CD14-positive monocyte (primary cell): Measurements from ENCODE around the gene GP1BA. TPM values are rescaled to one million over a fixed set of nuclear protein-coding genes. Genes with fewer than 3 reads are reported as not detected.

ENCODE experiments used
- DNase-seq, 3 donors: peaks; one replicate each; pipeline ENCODE4 v3.0.0-alpha.2; 2011 to 2022
- H2AFZ ChIP-seq: 2 replicates; pipeline ENCODE4 v1.6.0; 2012; ENCODE audit warnings: mild to moderate bottlenecking, low read depth, low read length, inconsistent platforms; ENCODE audit not compliant: insufficient read depth, poor library complexity, severe bottlenecking
- H3K27ac ChIP-seq, 2 donors: 1 replicate in 1 of 2; 2 replicates in 1 of 2; pipeline ENCODE4 v1.5.1; 2012 to 2013; ENCODE audit warnings: low read length in 2 of 2, control low read depth in 1 of 2, inconsistent platforms in 1 of 2, low read depth in 1 of 2, mild to moderate bottlenecking in 1 of 2
- H3K27me3 ChIP-seq, 2 donors: one replicate each; pipeline versions ENCODE4 v1.6.0 to v1.6.1; 2011 to 2013; ENCODE audit warnings: low read length in 2 of 2; ENCODE audit not compliant: control insufficient read depth in 2 of 2, insufficient read depth in 2 of 2
- H3K36me3 ChIP-seq, 2 donors: replicated peaks in 1 of 2; 1 replicate in 1 of 2; 2 replicates in 1 of 2; pipeline versions ENCODE4 v1.5.1 to v1.6.1; 2012 to 2013; ENCODE audit warnings: low read length in 2 of 2, control low read depth in 1 of 2, inconsistent platforms in 1 of 2, mild to moderate bottlenecking in 1 of 2; ENCODE audit not compliant: insufficient read depth in 2 of 2, control insufficient read depth in 1 of 2
- H3K4me1 ChIP-seq, 2 donors: 1 replicate in 1 of 2; 2 replicates in 1 of 2; pipeline versions ENCODE4 v1.5.1 to v1.6.1; 2012 to 2013; ENCODE audit warnings: low read length in 2 of 2, control low read depth in 1 of 2, inconsistent platforms in 1 of 2, mild to moderate bottlenecking in 1 of 2, moderate library complexity in 1 of 2; ENCODE audit not compliant: insufficient read depth in 2 of 2, control insufficient read depth in 1 of 2
- H3K4me2 ChIP-seq: replicated peaks from 2 replicates; pipeline ENCODE3; 2012; ENCODE audit warnings: low read length, moderate library complexity, mild to moderate bottlenecking; ENCODE audit not compliant: poor library complexity, severe bottlenecking; ENCODE audit errors: extremely low read depth
- H3K4me3 ChIP-seq, 3 experiments: fragments of 200-600 bp in 1 of 3; sonication (generic) in 1 of 3; replicated peaks in 1 of 3; 1 replicate in 2 of 3; 2 replicates in 1 of 3; pipeline ENCODE4 v1.5.1; 2011 to 2013; ENCODE audit warnings: low read length in 3 of 3, mild to moderate bottlenecking in 3 of 3, control low read depth in 2 of 3, low read depth in 2 of 3, inconsistent platforms in 1 of 3, moderate library complexity in 1 of 3
- H3K79me2 ChIP-seq: 2 replicates; pipeline ENCODE4 v1.6.0; 2012; ENCODE audit warnings: mild to moderate bottlenecking, control low read depth, inconsistent platforms, low read length, moderate library complexity; ENCODE audit not compliant: insufficient read depth
- H3K9ac ChIP-seq: 2 replicates; pipeline ENCODE4 v1.6.0; 2017; ENCODE audit warnings: low read length, mild to moderate bottlenecking; ENCODE audit not compliant: insufficient read depth, poor library complexity, severe bottlenecking
- H3K9me3 ChIP-seq, 2 donors: replicated peaks in 1 of 2; 1 replicate in 1 of 2; 2 replicates in 1 of 2; pipeline versions ENCODE4 v1.5.1 to v1.6.1; 2012 to 2013; ENCODE audit warnings: low read length in 2 of 2, control low read depth in 1 of 2; ENCODE audit not compliant: control insufficient read depth in 1 of 2, insufficient read depth in 1 of 2
- H4K20me1 ChIP-seq: 2 replicates; pipeline ENCODE4 v1.6.0; 2012; ENCODE audit warnings: mild to moderate bottlenecking, low read length, control low read depth, moderate library complexity; ENCODE audit not compliant: insufficient read depth
- H3K27ac Mint-ChIP-seq, 7 donors: one replicate each; pipeline ENCODE4 v1.8.0; 2020; ENCODE audit warnings: mild to moderate bottlenecking in 7 of 7, mixed read lengths in 7 of 7, moderate library complexity in 6 of 7, inconsistent platforms in 2 of 7
- H3K27me3 Mint-ChIP-seq, 3 donors: one replicate each; pipeline ENCODE4 v1.8.0; 2021 to 2022; ENCODE audit warnings: low read depth in 3 of 3, mild to moderate bottlenecking in 3 of 3, mixed read lengths in 3 of 3, moderate library complexity in 3 of 3, inconsistent platforms in 1 of 3
- H3K36me3 Mint-ChIP-seq, 2 donors: one replicate each; pipeline ENCODE4 v1.8.0; 2020; ENCODE audit warnings: mixed read lengths in 2 of 2, inconsistent platforms in 1 of 2, mild to moderate bottlenecking in 1 of 2
- H3K4me1 Mint-ChIP-seq: one replicate; pipeline ENCODE4 v1.8.0; 2020; ENCODE audit warnings: mild to moderate bottlenecking, mixed read lengths
- H3K4me3 Mint-ChIP-seq, 2 donors: one replicate each; pipeline ENCODE4 v1.8.0; 2020; ENCODE audit warnings: mild to moderate bottlenecking in 2 of 2, mixed read lengths in 2 of 2, moderate library complexity in 1 of 2
- H3K9me3 Mint-ChIP-seq, 7 donors: one replicate each; pipeline ENCODE4 v1.8.0; 2020 to 2022; ENCODE audit warnings: mixed read lengths in 7 of 7, mild to moderate bottlenecking in 6 of 7, moderate library complexity in 6 of 7, inconsistent platforms in 2 of 7
- WGBS: methylation state at CpG from one replicate; pipeline ENCODE4 v1.1.5; 2013; ENCODE audit warnings: missing lambda C conversion rate; ENCODE audit not compliant: insufficient coverage; 5-methylcytosine and 5-hydroxymethylcytosine counted together
- intact Hi-C, 2 donors: fragments of 100-400 bp; cut with micrococcal nuclease; formaldehyde crosslinking; loops; one replicate each; pipeline versions ENCODE4 v1.15.0 to v1.15.1; 2023
- polyA plus RNA-seq, 3 donors: library from polyadenylated mRNA; depleted of rRNA in 1 of 3; unstranded in 2 of 3; stranded (reverse) in 1 of 3; fragments of 300-500 nt in 2 of 3; fragments of >200 nt in 1 of 3; fragmentation: Illumina TruSeq in 2 of 3; gene quantifications; 1 replicate in 2 of 3; 2 replicates in 1 of 3; pipeline ENCODE4 v1.2.3, GENCODE V29; 2012 to 2021
- TF ChIP-seq, protein P1 (sequence below): fragments of 200-600 bp; IDR thresholded peaks from one replicate; pipeline ENCODE4 v1.8.0; 2022; ENCODE audit warnings: antibody characterized with exemption, mild to moderate bottlenecking

The GP1BA gene
- polyA plus RNA-seq, 3 donors, result 0.24 to 0.29 TPM; not detected in 1

DNA sequence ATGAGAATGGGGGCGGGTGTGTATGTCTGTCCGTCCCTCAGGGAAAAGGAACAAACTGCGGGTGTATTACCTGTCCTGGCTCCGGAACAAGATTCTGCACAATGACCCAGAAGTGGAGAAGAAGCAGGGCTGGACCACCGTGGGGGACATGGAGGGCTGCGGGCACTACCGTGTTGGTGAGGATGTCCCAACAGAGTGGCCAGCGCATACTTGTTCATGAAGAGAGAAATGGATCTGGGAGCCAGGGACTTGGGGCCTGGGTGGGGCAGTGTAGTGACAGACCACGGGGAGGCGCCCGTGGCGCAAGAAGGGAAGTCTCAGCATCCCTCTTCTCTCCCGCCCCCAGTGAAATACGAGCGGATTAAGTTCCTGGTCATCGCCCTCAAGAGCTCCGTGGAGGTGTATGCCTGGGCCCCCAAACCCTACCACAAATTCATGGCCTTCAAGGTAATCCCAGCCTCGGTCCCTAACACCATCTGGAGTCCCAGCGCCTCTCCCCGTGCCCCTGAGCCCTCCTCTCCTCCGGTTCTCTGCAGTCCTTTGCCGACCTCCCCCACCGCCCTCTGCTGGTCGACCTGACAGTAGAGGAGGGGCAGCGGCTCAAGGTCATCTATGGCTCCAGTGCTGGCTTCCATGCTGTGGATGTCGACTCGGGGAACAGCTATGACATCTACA lies 36.3 kb upstream of the GP1BA start:
- Histone ChIP-seq H2AFZ (no peak overlapping the region), H3K27ac (no peak overlapping the region), H3K79me2 (no peaks in the 10 kb centered on the region), H3K9me3 (no peaks in the 10 kb centered on the region), H3K36me3 (peaks cover 68 to 70% of the 10 kb centered on the region in 2 donors), H3K4me1 (peaks cover 20 to 24% of the 10 kb centered on the region in 2 donors), H3K4me2 (no peak overlapping the region), H3K27me3 (peaks cover 0 to 18% of the 10 kb centered on the region in 2 donors), H3K4me3 (no peak overlapping the region), H3K9ac (no peak overlapping the region), H4K20me1 (no peaks in the 10 kb centered on the region)
- Mint-ChIP-seq H3K27me3 (peaks cover 21 to 28% (median 22%) of the 10 kb centered on the region in 3 donors), H3K4me3 (no peak overlapping the region), H3K36me3 (peaks cover 69 to 72% of the 10 kb centered on the region in 2 donors), H3K4me1 (peaks cover 18% of the 10 kb centered on the region), H3K27ac (peak overlapping the region in 5 of 7 donors; percentile 18 to 83 (median 59)), H3K9me3 (peaks cover 0 to 9% (median 3%) of the 10 kb centered on the region in 7 donors)
- DNase-seq, result peak; percentile 31 to 53 (median 45)
- WGBS, result 77% methylated on average over 22 of the region's 27 CpGs
- TF ChIP-seq, protein P1, sequence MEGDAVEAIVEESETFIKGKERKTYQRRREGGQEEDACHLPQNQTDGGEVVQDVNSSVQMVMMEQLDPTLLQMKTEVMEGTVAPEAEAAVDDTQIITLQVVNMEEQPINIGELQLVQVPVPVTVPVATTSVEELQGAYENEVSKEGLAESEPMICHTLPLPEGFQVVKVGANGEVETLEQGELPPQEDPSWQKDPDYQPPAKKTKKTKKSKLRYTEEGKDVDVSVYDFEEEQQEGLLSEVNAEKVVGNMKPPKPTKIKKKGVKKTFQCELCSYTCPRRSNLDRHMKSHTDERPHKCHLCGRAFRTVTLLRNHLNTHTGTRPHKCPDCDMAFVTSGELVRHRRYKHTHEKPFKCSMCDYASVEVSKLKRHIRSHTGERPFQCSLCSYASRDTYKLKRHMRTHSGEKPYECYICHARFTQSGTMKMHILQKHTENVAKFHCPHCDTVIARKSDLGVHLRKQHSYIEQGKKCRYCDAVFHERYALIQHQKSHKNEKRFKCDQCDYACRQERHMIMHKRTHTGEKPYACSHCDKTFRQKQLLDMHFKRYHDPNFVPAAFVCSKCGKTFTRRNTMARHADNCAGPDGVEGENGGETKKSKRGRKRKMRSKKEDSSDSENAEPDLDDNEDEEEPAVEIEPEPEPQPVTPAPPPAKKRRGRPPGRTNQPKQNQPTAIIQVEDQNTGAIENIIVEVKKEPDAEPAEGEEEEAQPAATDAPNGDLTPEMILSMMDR, result peak; percentile 60
- intact Hi-C loops, result no loop called here

DNA sequence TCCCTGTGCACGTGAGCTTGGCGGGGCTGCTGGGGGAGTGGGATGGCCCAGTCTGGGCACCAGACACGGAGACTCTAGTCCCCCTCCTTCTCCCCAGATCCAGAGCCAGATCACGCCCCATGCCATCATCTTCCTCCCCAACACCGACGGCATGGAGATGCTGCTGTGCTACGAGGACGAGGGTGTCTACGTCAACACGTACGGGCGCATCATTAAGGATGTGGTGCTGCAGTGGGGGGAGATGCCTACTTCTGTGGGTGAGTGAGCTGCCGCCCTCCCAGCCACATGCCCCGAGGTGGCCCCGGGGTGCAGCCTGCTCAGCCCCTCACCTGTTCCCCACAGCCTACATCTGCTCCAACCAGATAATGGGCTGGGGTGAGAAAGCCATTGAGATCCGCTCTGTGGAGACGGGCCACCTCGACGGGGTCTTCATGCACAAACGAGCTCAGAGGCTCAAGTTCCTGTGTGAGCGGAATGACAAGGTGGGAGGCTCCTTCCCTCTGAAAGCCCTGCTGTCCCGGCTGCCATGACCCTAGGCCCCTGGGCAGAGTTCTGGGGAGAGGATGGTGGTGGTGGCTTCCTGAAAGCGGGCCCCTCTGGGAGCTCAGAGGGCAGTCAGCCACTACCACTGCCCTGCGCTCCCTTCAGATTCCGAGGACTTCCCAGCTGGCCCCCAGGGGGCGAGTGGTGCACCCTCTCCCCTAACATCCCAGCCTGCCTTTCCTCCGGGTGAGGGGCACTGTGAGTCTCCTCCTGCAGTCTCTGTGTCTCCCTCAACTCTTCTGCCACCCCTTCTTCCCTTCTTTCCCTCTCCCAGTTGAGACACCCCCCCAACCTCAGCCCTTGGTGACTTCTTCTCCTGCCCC lies 35.5 kb upstream of the GP1BA start:
- H3K4me3 Mint-ChIP-seq, result no peak overlapping the region
- Histone ChIP-seq H3K9me3 (no peaks in the 10 kb centered on the region), H3K4me2 (no peak overlapping the region), H3K79me2 (no peaks in the 10 kb centered on the region), H3K27ac (no peak overlapping the region), H3K4me1 (peaks cover 28 to 32% of the 10 kb centered on the region in 2 donors), H3K27me3 (peaks cover 0 to 26% of the 10 kb centered on the region in 2 donors), H2AFZ (no peak overlapping the region), H3K4me3 (no peak overlapping the region), H4K20me1 (no peaks in the 10 kb centered on the region), H3K9ac (no peak overlapping the region), H3K36me3 (peaks cover 60 to 62% of the 10 kb centered on the region in 2 donors)
- TF ChIP-seq, protein P1, result no peak
- peaks cover 0 to 12% (median 3%) of the 10 kb centered on the region in 7 donors for H3K9me3 Mint-ChIP-seq
- peaks cover 25% of the 10 kb centered on the region for H3K4me1 Mint-ChIP-seq
- H3K36me3 Mint-ChIP-seq, result peaks cover 63 to 65% of the 10 kb centered on the region in 2 donors
- intact Hi-C loops, result no loop called here
- WGBS, result 96% methylated on average over 12 of the region's 27 CpGs
- peaks cover 26 to 36% (median 29%) of the 10 kb centered on the region in 3 donors for H3K27me3 Mint-ChIP-seq
- peak in 1 of 3 donors; percentile 9 for DNase-seq
- peak overlapping the region in 5 of 7 donors; percentile 5 to 83 (median 42) for H3K27ac Mint-ChIP-seq
